ENCODE data around the gene ACOT12. TPM values are rescaled to one million over a fixed set of nuclear protein-coding genes. Genes with fewer than 3 reads are reported as not detected.
A peak's percentile ranks its signal among the peaks of the same experiment; 100 is the strongest.

The ACOT12 gene
- total and polyA plus RNA-seq, 2 experiments from 2014 or later, result 0.15 TPM; not detected in 1

GRCh38 chr5:81349161-81349560 is 44.8 kb downstream of the ACOT12 start (continued):
- TF ChIP-seq, protein P1, sequence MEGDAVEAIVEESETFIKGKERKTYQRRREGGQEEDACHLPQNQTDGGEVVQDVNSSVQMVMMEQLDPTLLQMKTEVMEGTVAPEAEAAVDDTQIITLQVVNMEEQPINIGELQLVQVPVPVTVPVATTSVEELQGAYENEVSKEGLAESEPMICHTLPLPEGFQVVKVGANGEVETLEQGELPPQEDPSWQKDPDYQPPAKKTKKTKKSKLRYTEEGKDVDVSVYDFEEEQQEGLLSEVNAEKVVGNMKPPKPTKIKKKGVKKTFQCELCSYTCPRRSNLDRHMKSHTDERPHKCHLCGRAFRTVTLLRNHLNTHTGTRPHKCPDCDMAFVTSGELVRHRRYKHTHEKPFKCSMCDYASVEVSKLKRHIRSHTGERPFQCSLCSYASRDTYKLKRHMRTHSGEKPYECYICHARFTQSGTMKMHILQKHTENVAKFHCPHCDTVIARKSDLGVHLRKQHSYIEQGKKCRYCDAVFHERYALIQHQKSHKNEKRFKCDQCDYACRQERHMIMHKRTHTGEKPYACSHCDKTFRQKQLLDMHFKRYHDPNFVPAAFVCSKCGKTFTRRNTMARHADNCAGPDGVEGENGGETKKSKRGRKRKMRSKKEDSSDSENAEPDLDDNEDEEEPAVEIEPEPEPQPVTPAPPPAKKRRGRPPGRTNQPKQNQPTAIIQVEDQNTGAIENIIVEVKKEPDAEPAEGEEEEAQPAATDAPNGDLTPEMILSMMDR (conservative IDR thresholded peaks at IDR 0.05; ENCODE audit: low read depth in 2 of 2), result no peak
- TF ChIP-seq REST (IDR thresholded peaks at IDR 0.05; ENCODE audit: unreplicated experiment), result no peak
- no peak for TF ChIP-seq EZH2 (IDR thresholded peaks at IDR 0.05; ENCODE audit: low read depth, unreplicated experiment)
- TF ChIP-seq, protein P2, sequence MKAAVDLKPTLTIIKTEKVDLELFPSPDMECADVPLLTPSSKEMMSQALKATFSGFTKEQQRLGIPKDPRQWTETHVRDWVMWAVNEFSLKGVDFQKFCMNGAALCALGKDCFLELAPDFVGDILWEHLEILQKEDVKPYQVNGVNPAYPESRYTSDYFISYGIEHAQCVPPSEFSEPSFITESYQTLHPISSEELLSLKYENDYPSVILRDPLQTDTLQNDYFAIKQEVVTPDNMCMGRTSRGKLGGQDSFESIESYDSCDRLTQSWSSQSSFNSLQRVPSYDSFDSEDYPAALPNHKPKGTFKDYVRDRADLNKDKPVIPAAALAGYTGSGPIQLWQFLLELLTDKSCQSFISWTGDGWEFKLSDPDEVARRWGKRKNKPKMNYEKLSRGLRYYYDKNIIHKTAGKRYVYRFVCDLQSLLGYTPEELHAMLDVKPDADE (IDR thresholded peaks at IDR 0.05), result no peak
- TF ChIP-seq NANOG (IDR thresholded peaks at IDR 0.05; ENCODE audit: borderline replicate concordance), result no peak
- no peak for TF ChIP-seq EZH2phosphoT487 (IDR thresholded peaks at IDR 0.05; ENCODE audit: unreplicated experiment)

GRCh38 chr5:81345411-81346003 is 48.4 kb downstream of the ACOT12 start:
- no peak for DNase-seq (ENCODE audit: low spot score)
- Histone ChIP-seq H3K79me2 (replicated peaks; ENCODE audit: insufficient read depth) (no peaks in the 10 kb centered on the region), H3K9me2 (ENCODE audit: insufficient read depth) (no peaks in the 10 kb centered on the region), H2AFZ (peak overlapping the region; percentile 25; the same call in 1 of the 2 replicates), H3K27me3 (ENCODE audit: insufficient read depth) (no peaks in the 10 kb centered on the region), H3K27ac (ENCODE audit: low read depth) (no peak overlapping the region), H3K4me3 (no peak overlapping the region), H3K36me3 (ENCODE audit: insufficient read depth) (no peaks in the 10 kb centered on the region), H3K4me2 (no peak overlapping the region), H3F3A (replicated peaks; ENCODE audit: low read depth) (no peaks in the 10 kb centered on the region), H3K4me1 (ENCODE audit: insufficient read depth) (no peaks in the 10 kb centered on the region), H4K20me1 (replicated peaks; ENCODE audit: insufficient read depth) (no peaks in the 10 kb centered on the region)
- H3K4me3 Mint-ChIP-seq, result no peak overlapping the region
- peaks cover 11% of the 10 kb centered on the region for H3K4me1 Mint-ChIP-seq
- no peak for ATAC-seq
- TF ChIP-seq POLR2AphosphoS5 (IDR thresholded peaks at IDR 0.05; ENCODE audit: low read depth) (no peak), ZNF114 (CRISPR knock-in tag; IDR thresholded peaks at IDR 0.05) (no peak), EZH2 (IDR thresholded peaks at IDR 0.05; ENCODE audit: low read depth, unreplicated experiment) (no peak), REST (IDR thresholded peaks at IDR 0.05; ENCODE audit: unreplicated experiment) (no peak), NANOG (IDR thresholded peaks at IDR 0.05; ENCODE audit: borderline replicate concordance) (no peak)
- TF ChIP-seq, protein P1 (conservative IDR thresholded peaks at IDR 0.05; ENCODE audit: low read depth in 2 of 2), result peak in 1 of 2 experiments; percentile 19; a peak in 1 of 4 replicates
- TF ChIP-seq, protein P2 (IDR thresholded peaks at IDR 0.05), result no peak
- H3K36me3 Mint-ChIP-seq (ENCODE audit: low read depth), result no peaks in the 10 kb centered on the region
- H3K27ac Mint-ChIP-seq, result no peak overlapping the region
- H3K27me3 Mint-ChIP-seq (ENCODE audit: insufficient read depth, low read depth, poor library complexity), result no peaks in the 10 kb centered on the region
- no peaks in the 10 kb centered on the region for H3K9me3 Mint-ChIP-seq

Measured in GM23338 (cell line).